H1 (cell line): ENCODE results near the gene PLS3. TPM values are rescaled to one million over a fixed set of nuclear protein-coding genes. Genes with fewer than 3 reads are reported as not detected.

Experiments
- CTCF ChIA-PET: fragments of 300-600 bp; sonication (Branson Sonifier 250); formaldehyde crosslinking; loops from one replicate; lab custom pipeline; 2021; ENCODE audit not compliant: partially characterized antibody; lab: Charles Lee
- POLR2A ChIA-PET: fragments of 300-600 bp; sonication (Branson Sonifier 250); formaldehyde crosslinking; loops from one replicate; lab custom pipeline; 2021; ENCODE audit warnings: inconsistent platforms; ENCODE audit not compliant: partially characterized antibody; lab: Charles Lee
- DNase-seq, 2 experiments: peaks; one replicate each; pipeline versions ENCODE4 v3.0.0 to v3.0.0-alpha.2; 2010 to 2022; ENCODE audit warnings: low spot score in 2 of 2, low read depth in 1 of 2, mixed read lengths in 1 of 2
- FAIRE-seq: peaks from 2 replicates; lab custom pipeline; 2011; peaks lifted over from hg19 to GRCh38; lab: Jason Lieb, UNC
- H2AFZ ChIP-seq: 2 replicates; pipeline ENCODE4 v1.8.1; 2012; ENCODE audit warnings: low read length, inconsistent platforms
- H2AK5ac ChIP-seq: 2 replicates; pipeline ENCODE4 v1.6.1; 2013; ENCODE audit warnings: low read depth, low read length
- H2BK120ac ChIP-seq: replicated peaks from 2 replicates; pipeline ENCODE3; 2013; ENCODE audit warnings: low read depth, low read length, inconsistent platforms
- H2BK12ac ChIP-seq: 2 replicates; pipeline ENCODE4 v1.6.1; 2013; ENCODE audit warnings: low read depth, low read length
- H2BK15ac ChIP-seq: 2 replicates; pipeline ENCODE4 v1.6.1; 2013; ENCODE audit warnings: low read length
- H2BK20ac ChIP-seq: 2 replicates; pipeline ENCODE4 v1.6.1; 2013; ENCODE audit warnings: low read length
- H2BK5ac ChIP-seq: 2 replicates; pipeline ENCODE4 v1.6.1; 2013; ENCODE audit warnings: low read depth, low read length
- H3K14ac ChIP-seq: 2 replicates; pipeline ENCODE4 v1.6.1; 2013; ENCODE audit warnings: inconsistent platforms; ENCODE audit not compliant: insufficient read length
- H3K18ac ChIP-seq: 2 replicates; pipeline ENCODE4 v1.6.1; 2013; ENCODE audit warnings: low read length; ENCODE audit errors: extremely low read depth
- H3K23ac ChIP-seq: 2 replicates; pipeline ENCODE4 v1.6.1; 2013; ENCODE audit warnings: inconsistent platforms; ENCODE audit not compliant: insufficient read length
- H3K23me2 ChIP-seq: 2 replicates; pipeline ENCODE4 v1.6.1; 2013; ENCODE audit warnings: low read depth, low read length
- H3K27ac ChIP-seq: 2 replicates; pipeline ENCODE4 v1.6.1; 2011; ENCODE audit warnings: low read depth, low read length, inconsistent platforms
- H3K27me3 ChIP-seq, 4 experiments: replicated peaks in 1 of 4; 1 replicate in 1 of 4; 2 replicates in 3 of 4; pipeline versions ENCODE4 v1.6.1 to v1.8.1; 2011 to 2013; ENCODE audit warnings: low read length in 3 of 4, mild to moderate bottlenecking in 3 of 4, inconsistent platforms in 2 of 4, mixed read lengths in 2 of 4, moderate library complexity in 1 of 4; ENCODE audit not compliant: control insufficient read depth in 3 of 4, insufficient read depth in 3 of 4; ENCODE audit errors: extremely low read depth in 1 of 4
- H3K36me3 ChIP-seq, 4 experiments: 2 replicates each; pipeline versions ENCODE4 v1.6.1 to v1.8.1; 2011 to 2013; ENCODE audit warnings: mild to moderate bottlenecking in 4 of 4, low read length in 3 of 4, moderate library complexity in 2 of 4, control low read depth in 1 of 4, inconsistent platforms in 1 of 4; ENCODE audit not compliant: insufficient read depth in 4 of 4, control insufficient read depth in 2 of 4
- H3K4ac ChIP-seq: replicated peaks from 2 replicates; pipeline ENCODE3; 2013; ENCODE audit warnings: low read length, low read depth, mixed read lengths, inconsistent platforms; ENCODE audit not compliant: insufficient read length
- H3K4me1 ChIP-seq, 4 experiments: replicated peaks in 1 of 4; 1 replicate in 1 of 4; 2 replicates in 3 of 4; pipeline versions ENCODE4 v1.6.1 to v1.8.1; 2011 to 2013; ENCODE audit warnings: low read length in 3 of 4, inconsistent platforms in 2 of 4, mixed read lengths in 1 of 4; ENCODE audit not compliant: insufficient read depth in 4 of 4, control insufficient read depth in 3 of 4
- H3K4me2 ChIP-seq, 2 experiments: 2 replicates each; pipeline versions ENCODE4 v1.6.1 to v1.8.1; 2011 to 2013; ENCODE audit warnings: low read depth in 2 of 2, low read length in 2 of 2, control low read depth in 1 of 2, inconsistent platforms in 1 of 2, mild to moderate bottlenecking in 1 of 2; ENCODE audit not compliant: insufficient read depth in 1 of 2
- H3K4me3 ChIP-seq, 4 experiments: fragments of 200-600, 300-600 bp in 1 of 4; sonication (generic), shearing (Covaris generic), sonication (Bioruptor Twin) in 1 of 4; 2 replicates each; pipeline versions ENCODE4 v1.5.1 to v1.8.1; 2011 to 2016; ENCODE audit warnings: low read length in 4 of 4, low read depth in 3 of 4, control low read depth in 2 of 4, inconsistent platforms in 2 of 4, mild to moderate bottlenecking in 2 of 4, mixed read lengths in 1 of 4, moderate library complexity in 1 of 4; ENCODE audit not compliant: insufficient read depth in 2 of 4; ENCODE audit errors: extremely low read depth in 1 of 4
- H3K56ac ChIP-seq: replicated peaks from 2 replicates; pipeline ENCODE3; 2013; ENCODE audit warnings: low read depth, mild to moderate bottlenecking, mixed read lengths, low read length, inconsistent platforms; ENCODE audit not compliant: insufficient read length
- H3K79me1 ChIP-seq: 2 replicates; pipeline ENCODE4 v1.6.1; 2013; ENCODE audit warnings: low read depth, low read length, control low read depth
- H3K79me2 ChIP-seq, 2 experiments: 2 replicates each; pipeline versions ENCODE4 v1.6.1 to v1.8.1; 2012 to 2013; ENCODE audit warnings: low read length in 2 of 2, mild to moderate bottlenecking in 2 of 2, inconsistent platforms in 1 of 2; ENCODE audit not compliant: insufficient read depth in 2 of 2, control insufficient read depth in 1 of 2
- H3K9ac ChIP-seq, 4 experiments: replicated peaks in 1 of 4; 1 replicate in 1 of 4; 2 replicates in 3 of 4; pipeline versions ENCODE4 v1.6.1 to v1.8.1; 2011 to 2013; ENCODE audit warnings: low read depth in 3 of 4, low read length in 3 of 4, control low read depth in 2 of 4, mild to moderate bottlenecking in 2 of 4, moderate library complexity in 2 of 4, inconsistent platforms in 1 of 4; ENCODE audit errors: extremely low read depth in 1 of 4
- H3K9me3 ChIP-seq, 2 experiments: 2 replicates each; pipeline versions ENCODE4 v1.6.1 to v1.8.1; 2012 to 2013; ENCODE audit warnings: mild to moderate bottlenecking in 2 of 2, moderate library complexity in 2 of 2, control low read depth in 1 of 2, inconsistent platforms in 1 of 2, low read depth in 1 of 2, low read length in 1 of 2, mixed read lengths in 1 of 2; ENCODE audit not compliant: insufficient read depth in 2 of 2
- H4K20me1 ChIP-seq, 2 experiments: replicated peaks in 1 of 2; 2 replicates each; pipeline versions ENCODE3 to v1.8.1; 2011 to 2013; ENCODE audit warnings: inconsistent platforms in 2 of 2, low read length in 2 of 2, mild to moderate bottlenecking in 1 of 2; ENCODE audit not compliant: insufficient read depth in 2 of 2, control insufficient read depth in 1 of 2
- H4K5ac ChIP-seq: 2 replicates; pipeline ENCODE4 v1.6.1; 2013; ENCODE audit warnings: low read length, low read depth, mixed read lengths, inconsistent platforms; ENCODE audit not compliant: insufficient read length
- H4K8ac ChIP-seq: 2 replicates; pipeline ENCODE4 v1.8.0; 2013; ENCODE audit warnings: mild to moderate bottlenecking, moderate library complexity, low read length, inconsistent platforms; ENCODE audit not compliant: insufficient read depth; ENCODE audit errors: extremely low read depth
- H4K91ac ChIP-seq: replicated peaks from 2 replicates; pipeline ENCODE3; 2013; ENCODE audit warnings: low read length, mixed read lengths, inconsistent platforms; ENCODE audit not compliant: insufficient read length
- BRCA1 ChIP-seq: IDR thresholded peaks from 2 replicates; pipeline ENCODE4 v1.6.1; 2012; ENCODE audit warnings: low read depth, low read length, improper control_type of control experiment
- CBX8 ChIP-seq: fragments of 300-800, 300-1000 bp; sonication (generic); IDR thresholded peaks from 2 replicates; pipeline ENCODE4 v1.7.1; 2016; ENCODE audit warnings: low read depth, low read length, borderline replicate concordance
- CTCF ChIP-seq, 3 experiments: IDR thresholded peaks; 1 replicate in 2 of 3; 2 replicates in 1 of 3; pipeline versions ENCODE4 v1.5.1 to v1.6.1; 2011; ENCODE audit warnings: low read length in 3 of 3, mild to moderate bottlenecking in 3 of 3, inconsistent platforms in 2 of 3, low read depth in 1 of 3, moderate library complexity in 1 of 3; ENCODE audit not compliant: insufficient read depth in 1 of 3; ENCODE audit errors: control extremely low read depth in 1 of 3
- JUN ChIP-seq: IDR thresholded peaks from 2 replicates; pipeline ENCODE4 v1.6.1; 2011; ENCODE audit warnings: low read depth, mild to moderate bottlenecking, improper control_type of control experiment, low read length
- MAX ChIP-seq: IDR thresholded peaks from 2 replicates; pipeline ENCODE4 v1.6.1; 2012; ENCODE audit warnings: inconsistent platforms
- NRF1 ChIP-seq: IDR thresholded peaks from 2 replicates; pipeline ENCODE4 v1.6.1; 2011; ENCODE audit warnings: mild to moderate bottlenecking, low read depth, low read length, improper control_type of control experiment
- POLR2A ChIP-seq, 2 experiments: IDR thresholded peaks; 1 replicate in 1 of 2; 2 replicates in 1 of 2; pipeline ENCODE4 v1.6.1; 2011; ENCODE audit warnings: low read depth in 2 of 2, low read length in 2 of 2, mild to moderate bottlenecking in 2 of 2; ENCODE audit errors: control extremely low read depth in 1 of 2
- RXRA ChIP-seq: IDR thresholded peaks from 2 replicates; pipeline ENCODE4 v1.6.1; 2011; ENCODE audit warnings: low read depth, mild to moderate bottlenecking, low read length, moderate library complexity; ENCODE audit not compliant: insufficient read depth
- SIN3A ChIP-seq, 2 experiments: IDR thresholded peaks in 1 of 2; conservative IDR thresholded peaks in 1 of 2; 2 replicates each; pipeline ENCODE4 v1.6.1; 2011 to 2012; ENCODE audit warnings: low read length in 2 of 2, improper control_type of control experiment in 1 of 2, low read depth in 1 of 2, mild to moderate bottlenecking in 1 of 2
- TAF1 ChIP-seq: IDR thresholded peaks from 2 replicates; pipeline ENCODE4 v1.6.1; 2011; ENCODE audit warnings: mild to moderate bottlenecking, low read depth, low read length
- TAF7 ChIP-seq: optimal IDR thresholded peaks from 2 replicates; pipeline ENCODE3; 2011; ENCODE audit warnings: low read depth, mild to moderate bottlenecking, inconsistent platforms, low read length, moderate library complexity, borderline replicate concordance
- WGBS, 2 experiments: shearing (Covaris generic) in 1 of 2; methylation state at CpG; one replicate each; pipeline versions ENCODE4 v1.1.6 to v1.1.7; 2013 to 2015; ENCODE audit warnings: low lambda C conversion rate in 2 of 2, mixed read lengths in 2 of 2, inconsistent platforms in 1 of 2, low coverage in 1 of 2, missing lambda C conversion rate in 1 of 2; ENCODE audit not compliant: insufficient replicate concordance in 2 of 2, insufficient coverage in 1 of 2, insufficient read length in 1 of 2; ENCODE audit errors: extremely low coverage in 1 of 2, missing lambda C conversion rate in 1 of 2; 5-methylcytosine and 5-hydroxymethylcytosine counted together
- polyA plus RNA-seq, 7 experiments: library from polyadenylated mRNA; depleted of rRNA in 3 of 7; stranded (reverse) in 5 of 7; unstranded in 2 of 7; fragments of >200 nt in 5 of 7; fragments of 200-250 nt in 2 of 7; gene quantifications; 1 replicate in 5 of 7; 2 replicates in 1 of 7; 4 replicates in 1 of 7; pipeline versions ENCODE4 v1.2.1 to v1.2.3, GENCODE V29; 2011 to 2013; ENCODE audit warnings: missing spikeins in 2 of 7, mixed read lengths in 2 of 7
- total RNA-seq: library from RNA; stranded (reverse); fragmentation: NEBNext Ultra II Directional; extraction: Animal tissue kit (Norgen Biotek cat#: 25700); gene quantifications from 2 replicates; pipeline ENCODE4 v1.2.1, GENCODE V29; 2021

PLS3 gene
- total and polyA plus RNA-seq, 2 of the 8 experiments (the other 6 are each of a cell fraction or from before 2014, with no cell fraction given), result 107 to 185 TPM

GRCh38 chrX:115559672-115560071 is 1.3 kb upstream of the PLS3 start:
- Histone ChIP-seq H3K27ac (no peak overlapping the region), H3K9ac (no peak overlapping the region), H3K9me3 (no peaks in the 10 kb centered on the region), H4K91ac (no peak overlapping the region), H2AFZ (no peak overlapping the region), H3K4me1 (peaks cover 0 to 7% (median 3%) of the 10 kb centered on the region in 4 experiments; a peak in 5 of 7 replicates), H4K8ac (no peak overlapping the region), H2BK15ac (no peak overlapping the region), H3K27me3 (no peaks in the 10 kb centered on the region), H3K18ac (no peak overlapping the region), H3K23ac (no peak overlapping the region), H3K36me3 (peaks cover 0 to 9% (median 0%) of the 10 kb centered on the region in 4 experiments; a peak in 1 of 8 replicates), H2BK20ac (no peak overlapping the region), H3K56ac (no peak overlapping the region), H3K79me2 (peaks cover 8 to 41% of the 10 kb centered on the region in 2 experiments; a peak in 3 of 4 replicates), H3K4me2 (no peak overlapping the region), H3K79me1 (no peaks in the 10 kb centered on the region), H3K14ac (no peak overlapping the region), H2AK5ac (no peak overlapping the region), H2BK5ac (no peak overlapping the region), H4K5ac (no peak overlapping the region), H3K4me3 (no peak overlapping the region), H3K23me2 (peaks cover 3% of the 10 kb centered on the region; the same call in 1 of the 2 replicates), H4K20me1 (no peaks in the 10 kb centered on the region), H3K4ac (no peak overlapping the region), H2BK120ac (no peak overlapping the region), H2BK12ac (no peak overlapping the region)
- 75% methylated on average over 3 of the region's 3 CpGs; no CpG with 5 or more reads in 1 of the 2 experiments for whole genome bisulfite sequencing, 2 experiments
- DNase-seq, result no peak
- CTCF ChIA-PET, result interaction anchor here (1.3 kb wide), 2 partner anchors 11 to 67 kb away, joined by 3 read pairs; no protein-coding TSS in a partner anchor
- FAIRE-seq, result no peak
- POLR2A ChIA-PET, result no interaction called here
- no peak for TF ChIP-seq TAF7
- no peak for TF ChIP-seq BRCA1
- TF ChIP-seq CTCF (IDR thresholded peaks at IDR 0.05; ENCODE audit: control extremely low read depth in 1 of 3, insufficient read depth in 1 of 3, low read depth in 1 of 3, low read length in 3 of 3), result no peak
- TF ChIP-seq RXRA, result no peak
- no peak for TF ChIP-seq POLR2A (IDR thresholded peaks at IDR 0.05; ENCODE audit: control extremely low read depth in 1 of 2, low read depth in 2 of 2, low read length in 2 of 2)
- no peak for TF ChIP-seq CBX8
- TF ChIP-seq JUN, result no peak
- TF ChIP-seq SIN3A (conservative IDR thresholded peaks at IDR 0.05 in 1 of 2, IDR thresholded peaks at IDR 0.05 in 1 of 2; ENCODE audit: low read depth in 1 of 2, low read length in 2 of 2), result no peak
- no peak for TF ChIP-seq MAX
- TF ChIP-seq NRF1, result no peak
- no peak for TF ChIP-seq TAF1
